HepG2 (cell line): ENCODE results near the gene EMILIN1. TPM values are rescaled to one million over a fixed set of nuclear protein-coding genes. Genes with fewer than 3 reads are reported as not detected.
A peak's percentile ranks its signal among the peaks of the same experiment; 100 is the strongest.

ENCODE experiments used
- ATAD3A ChIP-seq: sonication (generic); formaldehyde crosslinking; IDR thresholded peaks from 2 replicates; pipeline ENCODE4 v1.4.0; 2020; ENCODE audit warnings: missing genetic modification reagents
- ATRX ChIP-seq: sonication (generic); formaldehyde crosslinking; IDR thresholded peaks from 2 replicates; pipeline ENCODE4 v1.4.0; 2020; ENCODE audit warnings: missing genetic modification reagents, borderline replicate concordance
- BRD4 ChIP-seq: sonication (generic); formaldehyde crosslinking; IDR thresholded peaks from 2 replicates; pipeline ENCODE4 v1.4.0; 2020; ENCODE audit warnings: missing genetic modification reagents
- HNRNPUL1 ChIP-seq: fragments of 200-400 bp; formaldehyde crosslinking; IDR thresholded peaks from 2 replicates; pipeline ENCODE4 v1.6.1; 2017; ENCODE audit warnings: low read depth, mild to moderate bottlenecking, low read length, moderate library complexity
- MTA1 ChIP-seq: sonication (generic); formaldehyde crosslinking; IDR thresholded peaks from 2 replicates; pipeline ENCODE4 v1.4.0; 2020; ENCODE audit warnings: missing genetic modification reagents, mild to moderate bottlenecking, borderline replicate concordance
- RXRA ChIP-seq: sonication (generic); formaldehyde crosslinking; IDR thresholded peaks from 2 replicates; pipeline ENCODE4 v1.5.1; 2020; ENCODE audit warnings: missing genetic modification reagents
- TBX2 ChIP-seq: sonication (generic); formaldehyde crosslinking; IDR thresholded peaks from 2 replicates; pipeline ENCODE4 v1.5.0; 2020; ENCODE audit warnings: missing genetic modification reagents, mild to moderate bottlenecking, borderline replicate concordance
- ZNF234 ChIP-seq: sonication (generic); formaldehyde crosslinking; conservative IDR thresholded peaks from 2 replicates; pipeline ENCODE4 v1.5.1; 2020; ENCODE audit warnings: mild to moderate bottlenecking, missing genetic modification reagents
- ZNF264 ChIP-seq: sonication (generic); formaldehyde crosslinking; IDR thresholded peaks from 2 replicates; pipeline ENCODE4 v1.4.0; 2020; ENCODE audit warnings: missing genetic modification reagents
- ZNF282 ChIP-seq: fragments of 450-650 bp; IDR thresholded peaks from 2 replicates; pipeline ENCODE4 v1.6.1; 2018; ENCODE audit not compliant: partially characterized antibody
- ZNF292 ChIP-seq: sonication (generic); formaldehyde crosslinking; IDR thresholded peaks from 2 replicates; pipeline ENCODE4 v1.8.1; 2022; ENCODE audit warnings: mild to moderate bottlenecking, low read depth, missing genetic modification reagents, borderline replicate concordance
- ZNF343 ChIP-seq: sonication (generic); formaldehyde crosslinking; IDR thresholded peaks from 2 replicates; pipeline ENCODE4 v1.4.0; 2020; ENCODE audit warnings: mild to moderate bottlenecking, missing genetic modification reagents
- ZNF850 ChIP-seq: sonication (generic); formaldehyde crosslinking; conservative IDR thresholded peaks from 2 replicates; pipeline ENCODE4 v1.9.0; 2021; ENCODE audit warnings: mild to moderate bottlenecking, missing genetic modification reagents
- polyA plus RNA-seq, 8 experiments: library from polyadenylated mRNA; depleted of rRNA in 3 of 8; stranded (reverse) in 7 of 8; unstranded in 1 of 8; fragments of >200 nt; fragmentation: Illumina TruSeq in 4 of 8; extraction: Trizol in 4 of 8; gene quantifications; 2 replicates each; pipeline versions ENCODE4 v1.2.1 to v1.2.3, GENCODE V29; 2011 to 2016; ENCODE audit warnings: low read depth in 4 of 8, missing spikeins in 1 of 8, mixed read lengths in 1 of 8; ENCODE audit not compliant: insufficient read depth in 1 of 8
- total RNA-seq, 5 experiments: library from RNA; depleted of rRNA; stranded (reverse); fragments of >200 nt; fragmentation: Illumina TruSeq; extraction: Trizol; gene quantifications; 2 replicates each; pipeline ENCODE4 v1.2.3, GENCODE V29; 2016; ENCODE audit warnings: low read depth in 1 of 5
- TF ChIP-seq, protein P1 (sequence below): IDR thresholded peaks from 2 replicates; pipeline ENCODE4 v1.4.0; 2020; ENCODE audit warnings: mild to moderate bottlenecking, missing genetic modification reagents
- TF ChIP-seq, protein P2 (sequence below): sonication (generic); formaldehyde crosslinking; conservative IDR thresholded peaks from 2 replicates; pipeline ENCODE4 v1.8.1; 2023; ENCODE audit warnings: missing genetic modification reagents
- TF ChIP-seq, protein P3 (sequence below): sonication (generic); formaldehyde crosslinking; IDR thresholded peaks from 2 replicates; pipeline ENCODE4 v1.5.0; 2020; ENCODE audit warnings: missing genetic modification reagents, mild to moderate bottlenecking, borderline replicate concordance
- TF ChIP-seq, protein P4 (sequence below): sonication (generic); formaldehyde crosslinking; IDR thresholded peaks from 2 replicates; pipeline ENCODE4 v1.8.0; 2022; ENCODE audit warnings: mild to moderate bottlenecking, missing genetic modification reagents; ENCODE audit not compliant: insufficient replicate concordance
- TF ChIP-seq, protein P5 (sequence below): sonication (generic); formaldehyde crosslinking; IDR thresholded peaks from 2 replicates; pipeline ENCODE4 v1.5.0; 2020; ENCODE audit warnings: mild to moderate bottlenecking, missing genetic modification reagents, borderline replicate concordance

Gene EMILIN1
- total and polyA plus RNA-seq, 2 of the 13 experiments (the other 11 are each of a cell fraction or from before 2014, with no cell fraction given), result 8.1 to 9.7 TPM

DNA sequence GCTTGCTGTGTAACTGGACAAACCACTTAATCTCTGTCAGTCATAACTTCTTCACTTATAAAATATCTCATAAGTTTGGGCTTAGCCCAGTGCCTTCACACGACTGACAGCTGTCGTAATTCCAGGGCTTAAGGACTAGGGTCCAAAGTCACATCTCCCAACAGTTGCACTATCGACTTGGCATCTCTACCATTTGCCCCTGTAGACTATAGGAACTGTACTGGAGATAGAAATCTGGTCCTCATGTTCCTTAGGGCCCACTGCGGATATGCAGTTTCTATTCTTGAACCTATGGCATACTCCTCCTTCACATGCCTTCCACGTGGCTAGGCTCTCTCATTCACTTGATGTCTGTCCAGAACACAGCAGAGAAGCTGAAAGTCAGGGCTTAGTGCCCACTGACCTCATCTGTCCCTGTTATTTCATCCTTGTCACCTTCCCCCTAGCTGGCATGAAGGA lies 47.9 kb downstream of the EMILIN1 start (continued):
- TF ChIP-seq, protein P1, sequence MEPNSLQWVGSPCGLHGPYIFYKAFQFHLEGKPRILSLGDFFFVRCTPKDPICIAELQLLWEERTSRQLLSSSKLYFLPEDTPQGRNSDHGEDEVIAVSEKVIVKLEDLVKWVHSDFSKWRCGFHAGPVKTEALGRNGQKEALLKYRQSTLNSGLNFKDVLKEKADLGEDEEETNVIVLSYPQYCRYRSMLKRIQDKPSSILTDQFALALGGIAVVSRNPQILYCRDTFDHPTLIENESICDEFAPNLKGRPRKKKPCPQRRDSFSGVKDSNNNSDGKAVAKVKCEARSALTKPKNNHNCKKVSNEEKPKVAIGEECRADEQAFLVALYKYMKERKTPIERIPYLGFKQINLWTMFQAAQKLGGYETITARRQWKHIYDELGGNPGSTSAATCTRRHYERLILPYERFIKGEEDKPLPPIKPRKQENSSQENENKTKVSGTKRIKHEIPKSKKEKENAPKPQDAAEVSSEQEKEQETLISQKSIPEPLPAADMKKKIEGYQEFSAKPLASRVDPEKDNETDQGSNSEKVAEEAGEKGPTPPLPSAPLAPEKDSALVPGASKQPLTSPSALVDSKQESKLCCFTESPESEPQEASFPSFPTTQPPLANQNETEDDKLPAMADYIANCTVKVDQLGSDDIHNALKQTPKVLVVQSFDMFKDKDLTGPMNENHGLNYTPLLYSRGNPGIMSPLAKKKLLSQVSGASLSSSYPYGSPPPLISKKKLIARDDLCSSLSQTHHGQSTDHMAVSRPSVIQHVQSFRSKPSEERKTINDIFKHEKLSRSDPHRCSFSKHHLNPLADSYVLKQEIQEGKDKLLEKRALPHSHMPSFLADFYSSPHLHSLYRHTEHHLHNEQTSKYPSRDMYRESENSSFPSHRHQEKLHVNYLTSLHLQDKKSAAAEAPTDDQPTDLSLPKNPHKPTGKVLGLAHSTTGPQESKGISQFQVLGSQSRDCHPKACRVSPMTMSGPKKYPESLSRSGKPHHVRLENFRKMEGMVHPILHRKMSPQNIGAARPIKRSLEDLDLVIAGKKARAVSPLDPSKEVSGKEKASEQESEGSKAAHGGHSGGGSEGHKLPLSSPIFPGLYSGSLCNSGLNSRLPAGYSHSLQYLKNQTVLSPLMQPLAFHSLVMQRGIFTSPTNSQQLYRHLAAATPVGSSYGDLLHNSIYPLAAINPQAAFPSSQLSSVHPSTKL (CRISPR knock-in tag), result peak; percentile 48; the same call in 1 of the 2 replicates
- TF ChIP-seq ZNF850, result no peak
- TF ChIP-seq, protein P2, sequence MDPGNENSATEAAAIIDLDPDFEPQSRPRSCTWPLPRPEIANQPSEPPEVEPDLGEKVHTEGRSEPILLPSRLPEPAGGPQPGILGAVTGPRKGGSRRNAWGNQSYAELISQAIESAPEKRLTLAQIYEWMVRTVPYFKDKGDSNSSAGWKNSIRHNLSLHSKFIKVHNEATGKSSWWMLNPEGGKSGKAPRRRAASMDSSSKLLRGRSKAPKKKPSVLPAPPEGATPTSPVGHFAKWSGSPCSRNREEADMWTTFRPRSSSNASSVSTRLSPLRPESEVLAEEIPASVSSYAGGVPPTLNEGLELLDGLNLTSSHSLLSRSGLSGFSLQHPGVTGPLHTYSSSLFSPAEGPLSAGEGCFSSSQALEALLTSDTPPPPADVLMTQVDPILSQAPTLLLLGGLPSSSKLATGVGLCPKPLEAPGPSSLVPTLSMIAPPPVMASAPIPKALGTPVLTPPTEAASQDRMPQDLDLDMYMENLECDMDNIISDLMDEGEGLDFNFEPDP (CRISPR knock-in tag), result no peak
- TF ChIP-seq ZNF292 (CRISPR knock-in tag), result no peak
- TF ChIP-seq ATAD3A (CRISPR knock-in tag), result no peak
- 0 out of 2 replicates have a peak, but pooled peaks have one; percentile 45 for TF ChIP-seq ZNF264 (CRISPR knock-in tag)
- no peak for TF ChIP-seq ATRX (CRISPR knock-in tag)
- TF ChIP-seq, protein P3, sequence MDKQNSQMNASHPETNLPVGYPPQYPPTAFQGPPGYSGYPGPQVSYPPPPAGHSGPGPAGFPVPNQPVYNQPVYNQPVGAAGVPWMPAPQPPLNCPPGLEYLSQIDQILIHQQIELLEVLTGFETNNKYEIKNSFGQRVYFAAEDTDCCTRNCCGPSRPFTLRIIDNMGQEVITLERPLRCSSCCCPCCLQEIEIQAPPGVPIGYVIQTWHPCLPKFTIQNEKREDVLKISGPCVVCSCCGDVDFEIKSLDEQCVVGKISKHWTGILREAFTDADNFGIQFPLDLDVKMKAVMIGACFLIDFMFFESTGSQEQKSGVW (CRISPR knock-in tag), result no peak
- TF ChIP-seq ZNF343 (CRISPR knock-in tag), result no peak
- no peak for TF ChIP-seq RXRA (CRISPR knock-in tag)
- no peak for TF ChIP-seq TBX2
- no peak for TF ChIP-seq BRD4 (CRISPR knock-in tag)
- TF ChIP-seq ZNF282, result no peak
- TF ChIP-seq HNRNPUL1, result no peak
- TF ChIP-seq ZNF234, result no peak
- TF ChIP-seq MTA1, result no peak
- TF ChIP-seq, protein P4, sequence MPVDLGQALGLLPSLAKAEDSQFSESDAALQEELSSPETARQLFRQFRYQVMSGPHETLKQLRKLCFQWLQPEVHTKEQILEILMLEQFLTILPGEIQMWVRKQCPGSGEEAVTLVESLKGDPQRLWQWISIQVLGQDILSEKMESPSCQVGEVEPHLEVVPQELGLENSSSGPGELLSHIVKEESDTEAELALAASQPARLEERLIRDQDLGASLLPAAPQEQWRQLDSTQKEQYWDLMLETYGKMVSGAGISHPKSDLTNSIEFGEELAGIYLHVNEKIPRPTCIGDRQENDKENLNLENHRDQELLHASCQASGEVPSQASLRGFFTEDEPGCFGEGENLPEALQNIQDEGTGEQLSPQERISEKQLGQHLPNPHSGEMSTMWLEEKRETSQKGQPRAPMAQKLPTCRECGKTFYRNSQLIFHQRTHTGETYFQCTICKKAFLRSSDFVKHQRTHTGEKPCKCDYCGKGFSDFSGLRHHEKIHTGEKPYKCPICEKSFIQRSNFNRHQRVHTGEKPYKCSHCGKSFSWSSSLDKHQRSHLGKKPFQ (CRISPR knock-in tag), result no peak
- TF ChIP-seq, protein P5, sequence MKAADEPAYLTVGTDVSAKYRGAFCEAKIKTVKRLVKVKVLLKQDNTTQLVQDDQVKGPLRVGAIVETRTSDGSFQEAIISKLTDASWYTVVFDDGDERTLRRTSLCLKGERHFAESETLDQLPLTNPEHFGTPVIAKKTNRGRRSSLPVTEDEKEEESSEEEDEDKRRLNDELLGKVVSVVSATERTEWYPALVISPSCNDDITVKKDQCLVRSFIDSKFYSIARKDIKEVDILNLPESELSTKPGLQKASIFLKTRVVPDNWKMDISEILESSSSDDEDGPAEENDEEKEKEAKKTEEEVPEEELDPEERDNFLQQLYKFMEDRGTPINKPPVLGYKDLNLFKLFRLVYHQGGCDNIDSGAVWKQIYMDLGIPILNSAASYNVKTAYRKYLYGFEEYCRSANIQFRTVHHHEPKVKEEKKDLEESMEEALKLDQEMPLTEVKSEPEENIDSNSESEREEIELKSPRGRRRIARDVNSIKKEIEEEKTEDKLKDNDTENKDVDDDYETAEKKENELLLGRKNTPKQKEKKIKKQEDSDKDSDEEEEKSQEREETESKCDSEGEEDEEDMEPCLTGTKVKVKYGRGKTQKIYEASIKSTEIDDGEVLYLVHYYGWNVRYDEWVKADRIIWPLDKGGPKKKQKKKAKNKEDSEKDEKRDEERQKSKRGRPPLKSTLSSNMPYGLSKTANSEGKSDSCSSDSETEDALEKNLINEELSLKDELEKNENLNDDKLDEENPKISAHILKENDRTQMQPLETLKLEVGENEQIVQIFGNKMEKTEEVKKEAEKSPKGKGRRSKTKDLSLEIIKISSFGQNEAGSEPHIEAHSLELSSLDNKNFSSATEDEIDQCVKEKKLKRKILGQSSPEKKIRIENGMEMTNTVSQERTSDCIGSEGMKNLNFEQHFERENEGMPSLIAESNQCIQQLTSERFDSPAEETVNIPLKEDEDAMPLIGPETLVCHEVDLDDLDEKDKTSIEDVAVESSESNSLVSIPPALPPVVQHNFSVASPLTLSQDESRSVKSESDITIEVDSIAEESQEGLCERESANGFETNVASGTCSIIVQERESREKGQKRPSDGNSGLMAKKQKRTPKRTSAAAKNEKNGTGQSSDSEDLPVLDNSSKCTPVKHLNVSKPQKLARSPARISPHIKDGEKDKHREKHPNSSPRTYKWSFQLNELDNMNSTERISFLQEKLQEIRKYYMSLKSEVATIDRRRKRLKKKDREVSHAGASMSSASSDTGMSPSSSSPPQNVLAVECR, result 0 out of 2 replicates have a peak, but pooled peaks have one; percentile 2
